H1 (cell line): ENCODE measurements around the gene MACROD2. TPM values are rescaled to one million over a fixed set of nuclear protein-coding genes. Genes with fewer than 3 reads are reported as not detected.

Experiments used
- CTCF ChIA-PET: fragments of 300-600 bp; sonication (Branson Sonifier 250); formaldehyde crosslinking; loops from one replicate; lab custom pipeline; 2021; ENCODE audit not compliant: partially characterized antibody; lab: Charles Lee
- POLR2A ChIA-PET: fragments of 300-600 bp; sonication (Branson Sonifier 250); formaldehyde crosslinking; loops from one replicate; lab custom pipeline; 2021; ENCODE audit warnings: inconsistent platforms; ENCODE audit not compliant: partially characterized antibody; lab: Charles Lee
- DNase-seq, 2 experiments: peaks; one replicate each; pipeline versions ENCODE4 v3.0.0 to v3.0.0-alpha.2; 2010 to 2022; ENCODE audit warnings: low spot score in 2 of 2, low read depth in 1 of 2, mixed read lengths in 1 of 2
- FAIRE-seq: peaks from 2 replicates; lab custom pipeline; 2011; peaks lifted over from hg19 to GRCh38; lab: Jason Lieb, UNC
- H2AFZ ChIP-seq: 2 replicates; pipeline ENCODE4 v1.8.1; 2012; ENCODE audit warnings: low read length, inconsistent platforms
- H2AK5ac ChIP-seq: 2 replicates; pipeline ENCODE4 v1.6.1; 2013; ENCODE audit warnings: low read depth, low read length
- H2BK120ac ChIP-seq: replicated peaks from 2 replicates; pipeline ENCODE3; 2013; ENCODE audit warnings: low read depth, low read length, inconsistent platforms
- H2BK12ac ChIP-seq: 2 replicates; pipeline ENCODE4 v1.6.1; 2013; ENCODE audit warnings: low read depth, low read length
- H2BK15ac ChIP-seq: 2 replicates; pipeline ENCODE4 v1.6.1; 2013; ENCODE audit warnings: low read length
- H2BK20ac ChIP-seq: 2 replicates; pipeline ENCODE4 v1.6.1; 2013; ENCODE audit warnings: low read length
- H2BK5ac ChIP-seq: 2 replicates; pipeline ENCODE4 v1.6.1; 2013; ENCODE audit warnings: low read depth, low read length
- H3K14ac ChIP-seq: 2 replicates; pipeline ENCODE4 v1.6.1; 2013; ENCODE audit warnings: inconsistent platforms; ENCODE audit not compliant: insufficient read length
- H3K18ac ChIP-seq: 2 replicates; pipeline ENCODE4 v1.6.1; 2013; ENCODE audit warnings: low read length; ENCODE audit errors: extremely low read depth
- H3K23ac ChIP-seq: 2 replicates; pipeline ENCODE4 v1.6.1; 2013; ENCODE audit warnings: inconsistent platforms; ENCODE audit not compliant: insufficient read length
- H3K23me2 ChIP-seq: 2 replicates; pipeline ENCODE4 v1.6.1; 2013; ENCODE audit warnings: low read depth, low read length
- H3K27ac ChIP-seq: 2 replicates; pipeline ENCODE4 v1.6.1; 2011; ENCODE audit warnings: low read depth, low read length, inconsistent platforms
- H3K27me3 ChIP-seq, 4 experiments: replicated peaks in 1 of 4; 1 replicate in 1 of 4; 2 replicates in 3 of 4; pipeline versions ENCODE4 v1.6.1 to v1.8.1; 2011 to 2013; ENCODE audit warnings: low read length in 3 of 4, mild to moderate bottlenecking in 3 of 4, inconsistent platforms in 2 of 4, mixed read lengths in 2 of 4, moderate library complexity in 1 of 4; ENCODE audit not compliant: control insufficient read depth in 3 of 4, insufficient read depth in 3 of 4; ENCODE audit errors: extremely low read depth in 1 of 4
- H3K36me3 ChIP-seq, 4 experiments: 2 replicates each; pipeline versions ENCODE4 v1.6.1 to v1.8.1; 2011 to 2013; ENCODE audit warnings: mild to moderate bottlenecking in 4 of 4, low read length in 3 of 4, moderate library complexity in 2 of 4, control low read depth in 1 of 4, inconsistent platforms in 1 of 4; ENCODE audit not compliant: insufficient read depth in 4 of 4, control insufficient read depth in 2 of 4
- H3K4ac ChIP-seq: replicated peaks from 2 replicates; pipeline ENCODE3; 2013; ENCODE audit warnings: low read length, low read depth, mixed read lengths, inconsistent platforms; ENCODE audit not compliant: insufficient read length
- H3K4me1 ChIP-seq, 4 experiments: replicated peaks in 1 of 4; 1 replicate in 1 of 4; 2 replicates in 3 of 4; pipeline versions ENCODE4 v1.6.1 to v1.8.1; 2011 to 2013; ENCODE audit warnings: low read length in 3 of 4, inconsistent platforms in 2 of 4, mixed read lengths in 1 of 4; ENCODE audit not compliant: insufficient read depth in 4 of 4, control insufficient read depth in 3 of 4
- H3K4me2 ChIP-seq, 2 experiments: 2 replicates each; pipeline versions ENCODE4 v1.6.1 to v1.8.1; 2011 to 2013; ENCODE audit warnings: low read depth in 2 of 2, low read length in 2 of 2, control low read depth in 1 of 2, inconsistent platforms in 1 of 2, mild to moderate bottlenecking in 1 of 2; ENCODE audit not compliant: insufficient read depth in 1 of 2
- H3K4me3 ChIP-seq, 4 experiments: fragments of 200-600, 300-600 bp in 1 of 4; sonication (generic), shearing (Covaris generic), sonication (Bioruptor Twin) in 1 of 4; 2 replicates each; pipeline versions ENCODE4 v1.5.1 to v1.8.1; 2011 to 2016; ENCODE audit warnings: low read length in 4 of 4, low read depth in 3 of 4, control low read depth in 2 of 4, inconsistent platforms in 2 of 4, mild to moderate bottlenecking in 2 of 4, mixed read lengths in 1 of 4, moderate library complexity in 1 of 4; ENCODE audit not compliant: insufficient read depth in 2 of 4; ENCODE audit errors: extremely low read depth in 1 of 4
- H3K56ac ChIP-seq: replicated peaks from 2 replicates; pipeline ENCODE3; 2013; ENCODE audit warnings: low read depth, mild to moderate bottlenecking, mixed read lengths, low read length, inconsistent platforms; ENCODE audit not compliant: insufficient read length
- H3K79me1 ChIP-seq: 2 replicates; pipeline ENCODE4 v1.6.1; 2013; ENCODE audit warnings: low read depth, low read length, control low read depth
- H3K79me2 ChIP-seq, 2 experiments: 2 replicates each; pipeline versions ENCODE4 v1.6.1 to v1.8.1; 2012 to 2013; ENCODE audit warnings: low read length in 2 of 2, mild to moderate bottlenecking in 2 of 2, inconsistent platforms in 1 of 2; ENCODE audit not compliant: insufficient read depth in 2 of 2, control insufficient read depth in 1 of 2
- H3K9ac ChIP-seq, 4 experiments: replicated peaks in 1 of 4; 1 replicate in 1 of 4; 2 replicates in 3 of 4; pipeline versions ENCODE4 v1.6.1 to v1.8.1; 2011 to 2013; ENCODE audit warnings: low read depth in 3 of 4, low read length in 3 of 4, control low read depth in 2 of 4, mild to moderate bottlenecking in 2 of 4, moderate library complexity in 2 of 4, inconsistent platforms in 1 of 4; ENCODE audit errors: extremely low read depth in 1 of 4
- H3K9me3 ChIP-seq, 2 experiments: 2 replicates each; pipeline versions ENCODE4 v1.6.1 to v1.8.1; 2012 to 2013; ENCODE audit warnings: mild to moderate bottlenecking in 2 of 2, moderate library complexity in 2 of 2, control low read depth in 1 of 2, inconsistent platforms in 1 of 2, low read depth in 1 of 2, low read length in 1 of 2, mixed read lengths in 1 of 2; ENCODE audit not compliant: insufficient read depth in 2 of 2
- H4K20me1 ChIP-seq, 2 experiments: replicated peaks in 1 of 2; 2 replicates each; pipeline versions ENCODE3 to v1.8.1; 2011 to 2013; ENCODE audit warnings: inconsistent platforms in 2 of 2, low read length in 2 of 2, mild to moderate bottlenecking in 1 of 2; ENCODE audit not compliant: insufficient read depth in 2 of 2, control insufficient read depth in 1 of 2
- H4K5ac ChIP-seq: 2 replicates; pipeline ENCODE4 v1.6.1; 2013; ENCODE audit warnings: low read length, low read depth, mixed read lengths, inconsistent platforms; ENCODE audit not compliant: insufficient read length
- H4K8ac ChIP-seq: 2 replicates; pipeline ENCODE4 v1.8.0; 2013; ENCODE audit warnings: mild to moderate bottlenecking, moderate library complexity, low read length, inconsistent platforms; ENCODE audit not compliant: insufficient read depth; ENCODE audit errors: extremely low read depth
- H4K91ac ChIP-seq: replicated peaks from 2 replicates; pipeline ENCODE3; 2013; ENCODE audit warnings: low read length, mixed read lengths, inconsistent platforms; ENCODE audit not compliant: insufficient read length
- ASH2L ChIP-seq: fragments of 200-600, 300-600 bp; sonication (generic); IDR thresholded peaks from one replicate; pipeline ENCODE4 v1.7.1; 2017; ENCODE audit warnings: low read length
- CBX8 ChIP-seq: fragments of 300-800, 300-1000 bp; sonication (generic); IDR thresholded peaks from 2 replicates; pipeline ENCODE4 v1.7.1; 2016; ENCODE audit warnings: low read depth, low read length, borderline replicate concordance
- CEBPB ChIP-seq: IDR thresholded peaks from 2 replicates; pipeline ENCODE4 v1.6.1; 2012; ENCODE audit warnings: low read depth, low read length
- CHD2 ChIP-seq: IDR thresholded peaks from 2 replicates; pipeline ENCODE4 v1.6.1; 2012; ENCODE audit warnings: low read length, improper control_type of control experiment
- CREB1 ChIP-seq: IDR thresholded peaks from 2 replicates; pipeline ENCODE4 v1.6.1; 2012; ENCODE audit warnings: inconsistent platforms
- HDAC6 ChIP-seq: IDR thresholded peaks from one replicate; pipeline ENCODE4 v1.7.1; 2012; ENCODE audit warnings: low read depth, mild to moderate bottlenecking, inconsistent platforms, low read length, moderate library complexity
- KDM5A ChIP-seq: fragments of 200-600 bp; IDR thresholded peaks from 2 replicates; pipeline ENCODE4 v1.7.1; 2012; ENCODE audit warnings: mild to moderate bottlenecking, low read length, inconsistent platforms, mixed read lengths
- PHF8 ChIP-seq: fragments of 200-600 bp; sonication (generic); conservative IDR thresholded peaks from 2 replicates; pipeline ENCODE4 v1.7.1; 2012; ENCODE audit warnings: low read depth, mild to moderate bottlenecking, inconsistent platforms, low read length, moderate library complexity
- POLR2A ChIP-seq, 2 experiments: IDR thresholded peaks; 1 replicate in 1 of 2; 2 replicates in 1 of 2; pipeline ENCODE4 v1.6.1; 2011; ENCODE audit warnings: low read depth in 2 of 2, low read length in 2 of 2, mild to moderate bottlenecking in 2 of 2; ENCODE audit errors: control extremely low read depth in 1 of 2
- RBBP5 ChIP-seq: IDR thresholded peaks from 2 replicates; pipeline ENCODE4 v1.7.1; 2012; ENCODE audit warnings: low read depth, mild to moderate bottlenecking, inconsistent platforms, low read length, moderate library complexity, borderline replicate concordance
- RNF2 ChIP-seq: fragments of 200-900, 300-1000 bp; sonication (generic); IDR thresholded peaks from 2 replicates; pipeline ENCODE4 v1.7.1; 2016; ENCODE audit warnings: borderline replicate concordance, low read depth, mild to moderate bottlenecking, antibody characterized with exemption, low read length; ENCODE audit not compliant: poor library complexity, severe bottlenecking; ENCODE audit errors: missing control alignments
- SIX5 ChIP-seq: IDR thresholded peaks from 2 replicates; pipeline ENCODE4 v1.6.1; 2011; ENCODE audit warnings: mild to moderate bottlenecking, low read depth, low read length
- TBP ChIP-seq: IDR thresholded peaks from 2 replicates; pipeline ENCODE4 v1.6.1; 2011; ENCODE audit warnings: low read depth, low read length, improper control_type of control experiment
- polyA plus RNA-seq, 7 experiments: library from polyadenylated mRNA; depleted of rRNA in 3 of 7; stranded (reverse) in 5 of 7; unstranded in 2 of 7; fragments of >200 nt in 5 of 7; fragments of 200-250 nt in 2 of 7; gene quantifications; 1 replicate in 5 of 7; 2 replicates in 1 of 7; 4 replicates in 1 of 7; pipeline versions ENCODE4 v1.2.1 to v1.2.3, GENCODE V29; 2011 to 2013; ENCODE audit warnings: missing spikeins in 2 of 7, mixed read lengths in 2 of 7
- total RNA-seq: library from RNA; stranded (reverse); fragmentation: NEBNext Ultra II Directional; extraction: Animal tissue kit (Norgen Biotek cat#: 25700); gene quantifications from 2 replicates; pipeline ENCODE4 v1.2.1, GENCODE V29; 2021
- TF ChIP-seq, protein P1 (sequence below), 3 experiments: IDR thresholded peaks; 1 replicate in 2 of 3; 2 replicates in 1 of 3; pipeline versions ENCODE4 v1.5.1 to v1.6.1; 2011; ENCODE audit warnings: low read length in 3 of 3, mild to moderate bottlenecking in 3 of 3, inconsistent platforms in 2 of 3, low read depth in 1 of 3, moderate library complexity in 1 of 3; ENCODE audit not compliant: insufficient read depth in 1 of 3; ENCODE audit errors: control extremely low read depth in 1 of 3

MACROD2 gene
- total and polyA plus RNA-seq, 2 of the 8 experiments (the other 6 are each of a cell fraction or from before 2014, with no cell fraction given): 0.70 to 3.9 TPM

GRCh38 chr20:15278041-15278440 is 1282.7 kb downstream of the MACROD2 start:
- Histone ChIP-seq H3K36me3 (no peaks in the 10 kb centered on the region), H2BK5ac (no peak overlapping the region), H3K79me2 (no peaks in the 10 kb centered on the region), H3K9me3 (peaks cover 0 to 2% of the 10 kb centered on the region in 2 experiments; a peak in 1 of 4 replicates), H2BK120ac (no peak overlapping the region), H2BK15ac (no peak overlapping the region), H3K9ac (no peak overlapping the region), H2BK20ac (no peak overlapping the region), H4K8ac (no peak overlapping the region), H3K4me3 (no peak overlapping the region), H2AFZ (no peak overlapping the region), H3K56ac (no peak overlapping the region), H2BK12ac (no peak overlapping the region), H4K20me1 (no peaks in the 10 kb centered on the region), H4K5ac (no peak overlapping the region), H2AK5ac (no peak overlapping the region), H4K91ac (no peak overlapping the region), H3K4me2 (no peak overlapping the region), H3K4ac (no peak overlapping the region), H3K23ac (no peak overlapping the region), H3K23me2 (no peaks in the 10 kb centered on the region), H3K27ac (no peak overlapping the region), H3K18ac (no peak overlapping the region), H3K4me1 (no peaks in the 10 kb centered on the region; a peak in 1 of 7 replicates), H3K27me3 (no peaks in the 10 kb centered on the region), H3K79me1 (no peaks in the 10 kb centered on the region), H3K14ac (no peak overlapping the region)
- FAIRE-seq: no peak
- POLR2A ChIA-PET: no interaction called here
- DNase-seq: no peak
- CTCF ChIA-PET: interaction anchor here (1.4 kb wide), 1 partner anchor 15 kb away, joined by 4 read pairs; no protein-coding TSS in a partner anchor
- TF ChIP-seq CBX8 (no peak), TBP (no peak), HDAC6 (no peak), ASH2L (no peak), RBBP5 (no peak), CEBPB (no peak), CHD2 (no peak), CREB1 (no peak), KDM5A (no peak), RNF2 (no peak), SIX5 (no peak), POLR2A (IDR thresholded peaks at IDR 0.05; ENCODE audit: control extremely low read depth in 1 of 2, low read depth in 2 of 2, low read length in 2 of 2) (no peak), PHF8 (no peak)
- TF ChIP-seq, protein P1, sequence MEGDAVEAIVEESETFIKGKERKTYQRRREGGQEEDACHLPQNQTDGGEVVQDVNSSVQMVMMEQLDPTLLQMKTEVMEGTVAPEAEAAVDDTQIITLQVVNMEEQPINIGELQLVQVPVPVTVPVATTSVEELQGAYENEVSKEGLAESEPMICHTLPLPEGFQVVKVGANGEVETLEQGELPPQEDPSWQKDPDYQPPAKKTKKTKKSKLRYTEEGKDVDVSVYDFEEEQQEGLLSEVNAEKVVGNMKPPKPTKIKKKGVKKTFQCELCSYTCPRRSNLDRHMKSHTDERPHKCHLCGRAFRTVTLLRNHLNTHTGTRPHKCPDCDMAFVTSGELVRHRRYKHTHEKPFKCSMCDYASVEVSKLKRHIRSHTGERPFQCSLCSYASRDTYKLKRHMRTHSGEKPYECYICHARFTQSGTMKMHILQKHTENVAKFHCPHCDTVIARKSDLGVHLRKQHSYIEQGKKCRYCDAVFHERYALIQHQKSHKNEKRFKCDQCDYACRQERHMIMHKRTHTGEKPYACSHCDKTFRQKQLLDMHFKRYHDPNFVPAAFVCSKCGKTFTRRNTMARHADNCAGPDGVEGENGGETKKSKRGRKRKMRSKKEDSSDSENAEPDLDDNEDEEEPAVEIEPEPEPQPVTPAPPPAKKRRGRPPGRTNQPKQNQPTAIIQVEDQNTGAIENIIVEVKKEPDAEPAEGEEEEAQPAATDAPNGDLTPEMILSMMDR (IDR thresholded peaks at IDR 0.05; ENCODE audit: control extremely low read depth in 1 of 3, insufficient read depth in 1 of 3, low read depth in 1 of 3, low read length in 3 of 3): no peak
